Measurements from ENCODE around the gene RAC3.

RAC3 gene

GRCh38 chr17:82053130-82053529, 21.7 kb downstream of the RAC3 start:
- no peak for TF ChIP-seq CTCF (IDR thresholded peaks at IDR 0.05; ENCODE audit: insufficient read depth, low read length, poor library complexity, severe bottlenecking)
- peaks cover 26% of the 10 kb centered on the region for H3K36me3 ChIP-seq (ENCODE audit: control insufficient read depth, insufficient read depth, low read length)
- DNase-seq (ENCODE audit: extremely low read depth, insufficient read length) = peak; percentile 13
- peak overlapping the region; percentile 89 for H3K4me3 ChIP-seq (replicated peaks; ENCODE audit: low read depth, low read length)
- H3K27me3 ChIP-seq (replicated peaks; ENCODE audit: control insufficient read depth, insufficient read depth, low read length) = no peaks in the 10 kb centered on the region

GRCh38 chr17:82053556-82054263, 22.2 kb downstream of the RAC3 start:
- DNase-seq (ENCODE audit: extremely low read depth, insufficient read length) = peak; percentile 5
- H3K4me3 ChIP-seq (replicated peaks; ENCODE audit: low read depth, low read length) = no peak overlapping the region
- H3K36me3 ChIP-seq (ENCODE audit: control insufficient read depth, insufficient read depth, low read length) = peaks cover 27% of the 10 kb centered on the region
- no peak for TF ChIP-seq CTCF (IDR thresholded peaks at IDR 0.05; ENCODE audit: insufficient read depth, low read length, poor library complexity, severe bottlenecking)
- no peaks in the 10 kb centered on the region for H3K27me3 ChIP-seq (replicated peaks; ENCODE audit: control insufficient read depth, insufficient read depth, low read length)

GRCh38 chr17:82054351-82055022, 23.0 kb downstream of the RAC3 start:
- no peak overlapping the region for H3K4me3 ChIP-seq (replicated peaks; ENCODE audit: low read depth, low read length)
- TF ChIP-seq CTCF (IDR thresholded peaks at IDR 0.05; ENCODE audit: insufficient read depth, low read length, poor library complexity, severe bottlenecking) = no peak
- peaks cover 29% of the 10 kb centered on the region for H3K36me3 ChIP-seq (ENCODE audit: control insufficient read depth, insufficient read depth, low read length)
- DNase-seq (ENCODE audit: extremely low read depth, insufficient read length) = peak; percentile 13
- no peaks in the 10 kb centered on the region for H3K27me3 ChIP-seq (replicated peaks; ENCODE audit: control insufficient read depth, insufficient read depth, low read length)

GRCh38 chr17:82055023-82055964, 23.8 kb downstream of the RAC3 start:
- peak; percentile 15 for DNase-seq (ENCODE audit: extremely low read depth, insufficient read length)
- Histone ChIP-seq H3K36me3 (ENCODE audit: control insufficient read depth, insufficient read depth, low read length) (peaks cover 34% of the 10 kb centered on the region), H3K27me3 (replicated peaks; ENCODE audit: control insufficient read depth, insufficient read depth, low read length) (no peaks in the 10 kb centered on the region), H3K4me3 (replicated peaks; ENCODE audit: low read depth, low read length) (no peak overlapping the region)
- no peak for TF ChIP-seq CTCF (IDR thresholded peaks at IDR 0.05; ENCODE audit: insufficient read depth, low read length, poor library complexity, severe bottlenecking)

GRCh38 chr17:82055965-82056728, 24.7 kb downstream of the RAC3 start:
- H3K36me3 ChIP-seq (ENCODE audit: control insufficient read depth, insufficient read depth, low read length) = peaks cover 42% of the 10 kb centered on the region
- peak; percentile 18 for DNase-seq (ENCODE audit: extremely low read depth, insufficient read length)
- H3K4me3 ChIP-seq (replicated peaks; ENCODE audit: low read depth, low read length) = no peak overlapping the region
- no peak for TF ChIP-seq CTCF (IDR thresholded peaks at IDR 0.05; ENCODE audit: insufficient read depth, low read length, poor library complexity, severe bottlenecking)
- H3K27me3 ChIP-seq (replicated peaks; ENCODE audit: control insufficient read depth, insufficient read depth, low read length) = no peaks in the 10 kb centered on the region

Data from GM06990 (cell line).